CD14-positive monocyte (primary cell): ENCODE data around the gene VEPH1. TPM values are rescaled to one million over a fixed set of nuclear protein-coding genes. Genes with fewer than 3 reads are reported as not detected.

Source experiments
- DNase-seq, 3 donors: peaks; one replicate each; pipeline ENCODE4 v3.0.0-alpha.2; 2011 to 2022
- H2AFZ ChIP-seq: 2 replicates; pipeline ENCODE4 v1.6.0; 2012; ENCODE audit warnings: mild to moderate bottlenecking, low read depth, low read length, inconsistent platforms; ENCODE audit not compliant: insufficient read depth, poor library complexity, severe bottlenecking
- H3K27ac ChIP-seq, 2 donors: 1 replicate in 1 of 2; 2 replicates in 1 of 2; pipeline ENCODE4 v1.5.1; 2012 to 2013; ENCODE audit warnings: low read length in 2 of 2, control low read depth in 1 of 2, inconsistent platforms in 1 of 2, low read depth in 1 of 2, mild to moderate bottlenecking in 1 of 2
- H3K27me3 ChIP-seq, 2 donors: one replicate each; pipeline versions ENCODE4 v1.6.0 to v1.6.1; 2011 to 2013; ENCODE audit warnings: low read length in 2 of 2; ENCODE audit not compliant: control insufficient read depth in 2 of 2, insufficient read depth in 2 of 2
- H3K36me3 ChIP-seq, 2 donors: replicated peaks in 1 of 2; 1 replicate in 1 of 2; 2 replicates in 1 of 2; pipeline versions ENCODE4 v1.5.1 to v1.6.1; 2012 to 2013; ENCODE audit warnings: low read length in 2 of 2, control low read depth in 1 of 2, inconsistent platforms in 1 of 2, mild to moderate bottlenecking in 1 of 2; ENCODE audit not compliant: insufficient read depth in 2 of 2, control insufficient read depth in 1 of 2
- H3K4me1 ChIP-seq, 2 donors: 1 replicate in 1 of 2; 2 replicates in 1 of 2; pipeline versions ENCODE4 v1.5.1 to v1.6.1; 2012 to 2013; ENCODE audit warnings: low read length in 2 of 2, control low read depth in 1 of 2, inconsistent platforms in 1 of 2, mild to moderate bottlenecking in 1 of 2, moderate library complexity in 1 of 2; ENCODE audit not compliant: insufficient read depth in 2 of 2, control insufficient read depth in 1 of 2
- H3K4me2 ChIP-seq: replicated peaks from 2 replicates; pipeline ENCODE3; 2012; ENCODE audit warnings: low read length, moderate library complexity, mild to moderate bottlenecking; ENCODE audit not compliant: poor library complexity, severe bottlenecking; ENCODE audit errors: extremely low read depth
- H3K4me3 ChIP-seq, 3 experiments: fragments of 200-600 bp in 1 of 3; sonication (generic) in 1 of 3; replicated peaks in 1 of 3; 1 replicate in 2 of 3; 2 replicates in 1 of 3; pipeline ENCODE4 v1.5.1; 2011 to 2013; ENCODE audit warnings: low read length in 3 of 3, mild to moderate bottlenecking in 3 of 3, control low read depth in 2 of 3, low read depth in 2 of 3, inconsistent platforms in 1 of 3, moderate library complexity in 1 of 3
- H3K79me2 ChIP-seq: 2 replicates; pipeline ENCODE4 v1.6.0; 2012; ENCODE audit warnings: mild to moderate bottlenecking, control low read depth, inconsistent platforms, low read length, moderate library complexity; ENCODE audit not compliant: insufficient read depth
- H3K9ac ChIP-seq: 2 replicates; pipeline ENCODE4 v1.6.0; 2017; ENCODE audit warnings: low read length, mild to moderate bottlenecking; ENCODE audit not compliant: insufficient read depth, poor library complexity, severe bottlenecking
- H3K9me3 ChIP-seq, 2 donors: replicated peaks in 1 of 2; 1 replicate in 1 of 2; 2 replicates in 1 of 2; pipeline versions ENCODE4 v1.5.1 to v1.6.1; 2012 to 2013; ENCODE audit warnings: low read length in 2 of 2, control low read depth in 1 of 2; ENCODE audit not compliant: control insufficient read depth in 1 of 2, insufficient read depth in 1 of 2
- H4K20me1 ChIP-seq: 2 replicates; pipeline ENCODE4 v1.6.0; 2012; ENCODE audit warnings: mild to moderate bottlenecking, low read length, control low read depth, moderate library complexity; ENCODE audit not compliant: insufficient read depth
- H3K27ac Mint-ChIP-seq, 7 donors: one replicate each; pipeline ENCODE4 v1.8.0; 2020; ENCODE audit warnings: mild to moderate bottlenecking in 7 of 7, mixed read lengths in 7 of 7, moderate library complexity in 6 of 7, inconsistent platforms in 2 of 7
- H3K27me3 Mint-ChIP-seq, 3 donors: one replicate each; pipeline ENCODE4 v1.8.0; 2021 to 2022; ENCODE audit warnings: low read depth in 3 of 3, mild to moderate bottlenecking in 3 of 3, mixed read lengths in 3 of 3, moderate library complexity in 3 of 3, inconsistent platforms in 1 of 3
- H3K36me3 Mint-ChIP-seq, 2 donors: one replicate each; pipeline ENCODE4 v1.8.0; 2020; ENCODE audit warnings: mixed read lengths in 2 of 2, inconsistent platforms in 1 of 2, mild to moderate bottlenecking in 1 of 2
- H3K4me1 Mint-ChIP-seq: one replicate; pipeline ENCODE4 v1.8.0; 2020; ENCODE audit warnings: mild to moderate bottlenecking, mixed read lengths
- H3K4me3 Mint-ChIP-seq, 2 donors: one replicate each; pipeline ENCODE4 v1.8.0; 2020; ENCODE audit warnings: mild to moderate bottlenecking in 2 of 2, mixed read lengths in 2 of 2, moderate library complexity in 1 of 2
- H3K9me3 Mint-ChIP-seq, 7 donors: one replicate each; pipeline ENCODE4 v1.8.0; 2020 to 2022; ENCODE audit warnings: mixed read lengths in 7 of 7, mild to moderate bottlenecking in 6 of 7, moderate library complexity in 6 of 7, inconsistent platforms in 2 of 7
- WGBS: methylation state at CpG from one replicate; pipeline ENCODE4 v1.1.5; 2013; ENCODE audit warnings: missing lambda C conversion rate; ENCODE audit not compliant: insufficient coverage; 5-methylcytosine and 5-hydroxymethylcytosine counted together
- intact Hi-C, 2 donors: fragments of 100-400 bp; cut with micrococcal nuclease; formaldehyde crosslinking; loops; one replicate each; pipeline versions ENCODE4 v1.15.0 to v1.15.1; 2023
- polyA plus RNA-seq, 3 donors: library from polyadenylated mRNA; depleted of rRNA in 1 of 3; unstranded in 2 of 3; stranded (reverse) in 1 of 3; fragments of 300-500 nt in 2 of 3; fragments of >200 nt in 1 of 3; fragmentation: Illumina TruSeq in 2 of 3; gene quantifications; 1 replicate in 2 of 3; 2 replicates in 1 of 3; pipeline ENCODE4 v1.2.3, GENCODE V29; 2012 to 2021
- TF ChIP-seq, protein P1 (sequence below): fragments of 200-600 bp; IDR thresholded peaks from one replicate; pipeline ENCODE4 v1.8.0; 2022; ENCODE audit warnings: antibody characterized with exemption, mild to moderate bottlenecking

VEPH1 gene
- polyA plus RNA-seq, 3 donors, result 0.44 TPM; not detected in 2

DNA sequence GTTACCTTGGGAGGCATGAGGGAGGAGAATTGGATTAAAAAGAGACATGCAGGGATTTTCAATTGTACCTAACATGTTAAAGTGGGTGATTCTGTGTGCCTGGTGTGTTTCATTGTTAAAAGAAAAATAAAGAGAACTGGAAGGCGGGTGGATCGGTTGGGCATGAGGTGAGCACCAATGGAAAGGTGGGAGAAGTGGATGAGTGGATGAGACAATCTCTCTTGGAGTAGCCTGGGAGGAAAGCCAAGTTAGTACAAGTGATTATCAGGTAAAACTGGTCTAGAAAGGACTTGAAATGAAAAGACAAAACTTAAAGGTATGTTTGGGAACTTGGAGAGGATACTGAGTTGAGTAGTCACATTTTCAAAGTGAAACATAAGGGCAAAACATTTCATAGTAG, 12.1 kb downstream of the VEPH1 start:
- WGBS, result 100% methylated on average over 2 of the region's 2 CpGs
- TF ChIP-seq, protein P1, sequence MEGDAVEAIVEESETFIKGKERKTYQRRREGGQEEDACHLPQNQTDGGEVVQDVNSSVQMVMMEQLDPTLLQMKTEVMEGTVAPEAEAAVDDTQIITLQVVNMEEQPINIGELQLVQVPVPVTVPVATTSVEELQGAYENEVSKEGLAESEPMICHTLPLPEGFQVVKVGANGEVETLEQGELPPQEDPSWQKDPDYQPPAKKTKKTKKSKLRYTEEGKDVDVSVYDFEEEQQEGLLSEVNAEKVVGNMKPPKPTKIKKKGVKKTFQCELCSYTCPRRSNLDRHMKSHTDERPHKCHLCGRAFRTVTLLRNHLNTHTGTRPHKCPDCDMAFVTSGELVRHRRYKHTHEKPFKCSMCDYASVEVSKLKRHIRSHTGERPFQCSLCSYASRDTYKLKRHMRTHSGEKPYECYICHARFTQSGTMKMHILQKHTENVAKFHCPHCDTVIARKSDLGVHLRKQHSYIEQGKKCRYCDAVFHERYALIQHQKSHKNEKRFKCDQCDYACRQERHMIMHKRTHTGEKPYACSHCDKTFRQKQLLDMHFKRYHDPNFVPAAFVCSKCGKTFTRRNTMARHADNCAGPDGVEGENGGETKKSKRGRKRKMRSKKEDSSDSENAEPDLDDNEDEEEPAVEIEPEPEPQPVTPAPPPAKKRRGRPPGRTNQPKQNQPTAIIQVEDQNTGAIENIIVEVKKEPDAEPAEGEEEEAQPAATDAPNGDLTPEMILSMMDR, result no peak

DNA sequence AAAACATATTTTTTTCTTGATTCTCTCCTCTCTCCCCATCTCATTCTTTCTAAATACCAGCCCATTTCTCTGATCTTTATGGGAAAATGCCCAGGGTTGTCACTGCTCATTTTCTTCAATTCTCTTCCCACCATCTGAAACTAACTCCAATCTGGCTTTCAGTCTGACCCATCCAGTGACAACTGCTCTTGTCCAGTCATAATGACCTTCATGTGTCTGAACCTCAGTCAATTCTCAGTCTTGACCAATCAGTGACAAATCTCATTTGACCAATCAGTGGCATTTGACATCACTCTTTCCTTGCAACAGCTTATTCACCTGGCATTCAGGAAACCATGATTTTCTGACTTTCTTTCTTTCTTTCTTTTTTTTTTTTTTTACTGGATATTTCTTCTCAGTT, 15.1 kb downstream of the VEPH1 start:
- Mint-ChIP-seq H3K9me3 (peaks cover 0 to 3% (median 0%) of the 10 kb centered on the region in 7 donors), H3K27ac (peak overlapping the region in 1 of 7 donors; percentile 63), H3K4me1 (peaks cover 4% of the 10 kb centered on the region), H3K36me3 (no peaks in the 10 kb centered on the region), H3K27me3 (peaks cover 0 to 3% (median 2%) of the 10 kb centered on the region in 3 donors), H3K4me3 (no peak overlapping the region)
- Histone ChIP-seq H3K4me3 (no peak overlapping the region), H3K79me2 (no peaks in the 10 kb centered on the region), H3K4me2 (no peak overlapping the region), H3K27ac (no peak overlapping the region), H3K4me1 (no peaks in the 10 kb centered on the region), H3K27me3 (no peaks in the 10 kb centered on the region), H2AFZ (no peak overlapping the region), H3K36me3 (no peaks in the 10 kb centered on the region), H3K9ac (no peak overlapping the region), H3K9me3 (no peaks in the 10 kb centered on the region), H4K20me1 (no peaks in the 10 kb centered on the region)
- TF ChIP-seq, protein P1, result no peak
- no peak for DNase-seq
- intact Hi-C loops, result no loop called here

More for the DNA sequence above, 12.1 kb downstream of the VEPH1 start:
- Histone ChIP-seq H3K9ac (no peak overlapping the region), H3K79me2 (no peaks in the 10 kb centered on the region), H3K4me2 (no peak overlapping the region), H3K36me3 (no peaks in the 10 kb centered on the region), H3K4me1 (no peaks in the 10 kb centered on the region), H3K4me3 (no peak overlapping the region), H2AFZ (no peak overlapping the region), H3K9me3 (no peaks in the 10 kb centered on the region), H3K27ac (no peak overlapping the region), H3K27me3 (peaks cover 0 to 2% of the 10 kb centered on the region in 2 donors), H4K20me1 (no peaks in the 10 kb centered on the region)
- DNase-seq, result no peak
- Mint-ChIP-seq H3K4me3 (no peak overlapping the region), H3K9me3 (no peaks in the 10 kb centered on the region), H3K27ac (no peak overlapping the region), H3K4me1 (peaks cover 4% of the 10 kb centered on the region), H3K27me3 (peaks cover 2 to 6% (median 3%) of the 10 kb centered on the region in 3 donors), H3K36me3 (no peaks in the 10 kb centered on the region)
- intact Hi-C loops, result loop anchor here (5.0 to 10.0 kb wide), 2 partner anchors 284 to 286 kb away; no protein-coding TSS in a partner anchor
